ENCODE measurements around the gene SUMF1. TPM values are rescaled to one million over a fixed set of nuclear protein-coding genes. Genes with fewer than 3 reads are reported as not detected.

The SUMF1 gene
- total RNA-seq, 1 donor: 94.5 TPM

DNA sequence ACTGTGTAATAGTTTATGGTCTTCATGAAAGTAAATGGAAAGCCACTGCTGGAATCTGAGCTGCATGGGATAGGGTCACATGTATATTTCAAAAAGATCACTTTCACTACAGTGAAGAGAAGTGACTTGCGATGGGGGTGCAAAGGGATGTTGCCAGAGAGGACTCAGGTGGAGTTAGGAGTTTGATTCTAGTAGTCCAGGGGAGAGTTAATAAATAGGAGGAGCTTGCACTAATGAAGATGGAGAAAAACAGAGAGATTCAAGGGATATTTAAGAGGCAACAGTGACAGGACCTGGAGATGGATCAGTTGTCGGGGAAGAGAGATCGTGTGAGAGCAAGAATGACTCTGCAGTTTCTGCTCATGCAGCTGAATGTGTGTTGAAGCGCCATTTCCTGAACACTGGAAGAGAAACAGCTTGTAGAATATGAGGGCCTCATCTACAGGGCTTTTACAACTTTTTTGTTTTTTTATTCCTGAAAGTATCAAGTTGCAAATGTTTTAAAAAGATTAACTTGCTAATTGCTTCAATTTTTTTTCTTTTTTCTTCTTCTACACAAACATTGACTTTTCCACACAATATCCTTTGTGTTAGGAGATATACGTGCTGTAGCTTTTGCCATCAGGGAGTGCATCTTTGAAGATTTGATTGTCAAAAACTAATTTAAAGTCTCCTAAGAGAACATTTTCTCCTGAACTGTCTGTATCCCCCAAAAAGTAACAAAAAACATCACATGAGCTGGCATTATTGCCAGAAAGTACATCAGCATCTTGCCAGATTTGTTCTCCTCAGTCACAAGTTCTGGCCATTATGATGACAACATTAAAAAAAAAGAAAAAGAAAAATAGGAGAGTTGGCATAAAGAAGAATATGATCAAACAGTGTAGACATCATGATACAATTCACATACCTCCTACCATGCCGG, 126.4 kb downstream of the SUMF1 start:
- Histone ChIP-seq H4K20me1 (ENCODE audit: insufficient read depth, low read length) (no peaks in the 10 kb centered on the region), H3K36me3 (ENCODE audit: insufficient read depth, low read length) (no peaks in the 10 kb centered on the region), H2AFZ (ENCODE audit: low read length) (no peak overlapping the region), H3K4me1 (ENCODE audit: insufficient read depth, low read length) (peaks cover 5% of the 10 kb centered on the region), H3K27ac (ENCODE audit: low read depth, low read length) (no peak overlapping the region), H3K27me3 (ENCODE audit: insufficient read depth, low read length) (no peaks in the 10 kb centered on the region), H3K79me2 (ENCODE audit: insufficient read depth, low read length) (no peaks in the 10 kb centered on the region), H3K4me3 (ENCODE audit: insufficient read depth, low read length) (no peak overlapping the region), H3K4me2 (ENCODE audit: insufficient read depth, low read length) (no peak overlapping the region), H3K9me3 (ENCODE audit: low read depth, low read length) (no peaks in the 10 kb centered on the region)
- peak; percentile 13 for DNase-seq (ENCODE audit: insufficient read length, low spot score, missing footprints)
- TF ChIP-seq, protein P1, sequence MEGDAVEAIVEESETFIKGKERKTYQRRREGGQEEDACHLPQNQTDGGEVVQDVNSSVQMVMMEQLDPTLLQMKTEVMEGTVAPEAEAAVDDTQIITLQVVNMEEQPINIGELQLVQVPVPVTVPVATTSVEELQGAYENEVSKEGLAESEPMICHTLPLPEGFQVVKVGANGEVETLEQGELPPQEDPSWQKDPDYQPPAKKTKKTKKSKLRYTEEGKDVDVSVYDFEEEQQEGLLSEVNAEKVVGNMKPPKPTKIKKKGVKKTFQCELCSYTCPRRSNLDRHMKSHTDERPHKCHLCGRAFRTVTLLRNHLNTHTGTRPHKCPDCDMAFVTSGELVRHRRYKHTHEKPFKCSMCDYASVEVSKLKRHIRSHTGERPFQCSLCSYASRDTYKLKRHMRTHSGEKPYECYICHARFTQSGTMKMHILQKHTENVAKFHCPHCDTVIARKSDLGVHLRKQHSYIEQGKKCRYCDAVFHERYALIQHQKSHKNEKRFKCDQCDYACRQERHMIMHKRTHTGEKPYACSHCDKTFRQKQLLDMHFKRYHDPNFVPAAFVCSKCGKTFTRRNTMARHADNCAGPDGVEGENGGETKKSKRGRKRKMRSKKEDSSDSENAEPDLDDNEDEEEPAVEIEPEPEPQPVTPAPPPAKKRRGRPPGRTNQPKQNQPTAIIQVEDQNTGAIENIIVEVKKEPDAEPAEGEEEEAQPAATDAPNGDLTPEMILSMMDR (IDR thresholded peaks at IDR 0.05; ENCODE audit: extremely low read depth, low read depth, low read length): no peak

DNA sequence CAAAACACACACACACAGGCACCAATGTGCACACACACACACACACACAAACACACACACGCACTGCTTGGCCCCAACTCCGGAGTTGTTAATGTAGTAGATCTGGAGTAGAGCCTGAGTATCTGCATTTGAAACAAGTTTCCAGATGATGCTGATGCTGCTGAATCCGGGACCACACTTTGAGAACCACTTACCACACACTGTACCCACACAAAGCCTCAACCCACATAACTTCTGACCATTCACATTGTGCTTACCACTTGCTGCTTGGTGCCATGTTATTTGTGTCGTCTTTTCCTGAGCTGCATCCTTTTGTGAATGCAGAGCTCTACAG, 127.0 kb downstream of the SUMF1 start:
- Histone ChIP-seq H2AFZ (ENCODE audit: low read length) (no peak overlapping the region), H3K4me1 (ENCODE audit: insufficient read depth, low read length) (peaks cover 5% of the 10 kb centered on the region), H3K4me3 (ENCODE audit: insufficient read depth, low read length) (no peak overlapping the region), H3K9me3 (ENCODE audit: low read depth, low read length) (no peaks in the 10 kb centered on the region), H3K27ac (ENCODE audit: low read depth, low read length) (no peak overlapping the region), H3K36me3 (ENCODE audit: insufficient read depth, low read length) (no peaks in the 10 kb centered on the region), H3K27me3 (ENCODE audit: insufficient read depth, low read length) (no peaks in the 10 kb centered on the region), H3K79me2 (ENCODE audit: insufficient read depth, low read length) (no peaks in the 10 kb centered on the region), H3K4me2 (ENCODE audit: insufficient read depth, low read length) (no peak overlapping the region), H4K20me1 (ENCODE audit: insufficient read depth, low read length) (no peaks in the 10 kb centered on the region)
- no peak for DNase-seq (ENCODE audit: insufficient read length, low spot score, missing footprints)
- TF ChIP-seq, protein P1 (IDR thresholded peaks at IDR 0.05; ENCODE audit: extremely low read depth, low read depth, low read length): no peak

DNA sequence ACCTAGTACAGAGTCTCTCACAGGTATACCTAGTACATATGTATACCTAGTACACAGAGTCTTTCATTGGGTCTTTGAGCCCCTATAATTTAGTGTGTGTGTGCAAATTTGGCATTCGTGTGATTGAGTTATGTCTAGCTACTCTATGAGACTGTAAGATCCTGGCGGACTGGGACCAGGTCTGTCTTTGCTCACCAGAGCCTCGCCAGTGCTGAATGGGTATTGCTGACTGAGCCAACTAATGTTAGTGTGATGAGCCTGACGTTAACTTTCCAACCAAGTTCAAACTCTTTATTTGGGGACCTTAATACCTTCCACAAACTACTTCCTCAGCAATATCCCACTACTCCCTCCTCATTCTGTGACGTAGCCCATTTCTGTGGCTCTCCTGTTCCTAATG, 128.3 kb downstream of the SUMF1 start:
- DNase-seq (ENCODE audit: insufficient read length, low spot score, missing footprints): no peak
- Histone ChIP-seq H3K27ac (ENCODE audit: low read depth, low read length) (no peak overlapping the region), H3K4me2 (ENCODE audit: insufficient read depth, low read length) (no peak overlapping the region), H3K36me3 (ENCODE audit: insufficient read depth, low read length) (no peaks in the 10 kb centered on the region), H3K27me3 (ENCODE audit: insufficient read depth, low read length) (no peaks in the 10 kb centered on the region), H3K79me2 (ENCODE audit: insufficient read depth, low read length) (no peaks in the 10 kb centered on the region), H2AFZ (ENCODE audit: low read length) (no peak overlapping the region), H3K9me3 (ENCODE audit: low read depth, low read length) (no peaks in the 10 kb centered on the region), H3K4me1 (ENCODE audit: insufficient read depth, low read length) (peaks cover 5% of the 10 kb centered on the region), H3K4me3 (ENCODE audit: insufficient read depth, low read length) (no peak overlapping the region), H4K20me1 (ENCODE audit: insufficient read depth, low read length) (no peaks in the 10 kb centered on the region)
- TF ChIP-seq, protein P1 (IDR thresholded peaks at IDR 0.05; ENCODE audit: extremely low read depth, low read depth, low read length): no peak

DNA sequence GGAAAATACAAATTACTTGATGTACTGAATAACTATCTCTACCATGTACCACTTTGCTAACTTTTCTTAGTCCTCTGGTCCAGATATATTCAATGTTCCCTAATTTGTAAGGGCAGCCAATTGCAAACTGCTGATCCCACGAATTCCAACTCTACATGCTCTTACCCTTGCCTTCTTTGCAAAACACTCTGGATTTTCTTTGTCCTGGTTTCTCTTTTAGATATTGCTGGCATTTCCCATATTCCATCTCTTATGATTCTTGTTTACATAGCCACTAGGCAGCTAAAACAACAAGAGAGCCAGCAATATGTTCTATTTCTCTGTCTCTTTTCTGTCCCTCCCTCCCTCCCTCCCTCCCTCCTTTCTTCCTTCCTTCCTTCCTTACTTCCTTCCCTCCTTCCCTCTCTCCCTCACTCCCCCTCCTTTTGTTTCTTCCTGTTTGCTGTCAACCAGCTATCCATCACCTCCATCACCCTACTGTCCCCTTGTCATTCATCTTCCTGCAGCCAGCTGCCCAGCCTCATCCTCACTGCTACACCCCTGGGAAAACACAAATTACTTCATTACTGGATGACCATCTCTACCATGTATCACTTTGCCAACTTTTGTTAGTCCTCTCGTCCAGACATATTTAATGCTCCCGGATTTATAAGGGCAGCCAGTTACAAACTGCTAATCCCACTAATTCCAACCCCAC, 130.1 kb downstream of the SUMF1 start:
- no peak overlapping the region for H3K4me2 ChIP-seq (ENCODE audit: insufficient read depth, low read length)
- H3K9me3 ChIP-seq (ENCODE audit: low read depth, low read length): no peaks in the 10 kb centered on the region
- H2AFZ ChIP-seq (ENCODE audit: low read length): no peak overlapping the region
- no peak for DNase-seq (ENCODE audit: insufficient read length, low spot score, missing footprints)
- no peak overlapping the region for H3K4me3 ChIP-seq (ENCODE audit: insufficient read depth, low read length)
- TF ChIP-seq, protein P1 (IDR thresholded peaks at IDR 0.05; ENCODE audit: extremely low read depth, low read depth, low read length): no peak
- no peaks in the 10 kb centered on the region for H3K79me2 ChIP-seq (ENCODE audit: insufficient read depth, low read length)
- H4K20me1 ChIP-seq (ENCODE audit: insufficient read depth, low read length): no peaks in the 10 kb centered on the region
- H3K27me3 ChIP-seq (ENCODE audit: insufficient read depth, low read length): no peaks in the 10 kb centered on the region
- H3K27ac ChIP-seq (ENCODE audit: low read depth, low read length): no peak overlapping the region
- no peaks in the 10 kb centered on the region for H3K36me3 ChIP-seq (ENCODE audit: insufficient read depth, low read length)
- no peaks in the 10 kb centered on the region for H3K4me1 ChIP-seq (ENCODE audit: insufficient read depth, low read length)
